Measurements from ENCODE around the gene PRC1.

DNA sequence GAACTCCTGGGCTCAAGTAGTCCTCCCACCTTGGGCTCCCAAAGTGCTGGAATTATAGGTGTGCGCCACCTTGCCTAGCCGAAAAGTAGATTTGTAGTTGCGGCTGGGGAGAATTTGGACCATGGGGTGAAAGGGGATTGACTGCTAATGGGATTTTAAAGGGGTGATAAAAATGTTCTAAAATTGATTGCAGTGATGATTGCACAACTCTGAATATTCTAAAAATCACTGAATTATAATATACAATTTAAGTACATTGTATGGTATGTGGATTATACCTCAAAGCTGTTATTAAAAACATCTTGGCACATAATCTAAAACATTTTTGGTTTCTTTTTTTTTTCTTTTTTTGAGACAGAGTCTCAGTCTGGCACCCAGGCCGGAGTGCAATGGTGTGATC lies 3.9 kb downstream of the PRC1 start:
- TF ChIP-seq, protein P1, sequence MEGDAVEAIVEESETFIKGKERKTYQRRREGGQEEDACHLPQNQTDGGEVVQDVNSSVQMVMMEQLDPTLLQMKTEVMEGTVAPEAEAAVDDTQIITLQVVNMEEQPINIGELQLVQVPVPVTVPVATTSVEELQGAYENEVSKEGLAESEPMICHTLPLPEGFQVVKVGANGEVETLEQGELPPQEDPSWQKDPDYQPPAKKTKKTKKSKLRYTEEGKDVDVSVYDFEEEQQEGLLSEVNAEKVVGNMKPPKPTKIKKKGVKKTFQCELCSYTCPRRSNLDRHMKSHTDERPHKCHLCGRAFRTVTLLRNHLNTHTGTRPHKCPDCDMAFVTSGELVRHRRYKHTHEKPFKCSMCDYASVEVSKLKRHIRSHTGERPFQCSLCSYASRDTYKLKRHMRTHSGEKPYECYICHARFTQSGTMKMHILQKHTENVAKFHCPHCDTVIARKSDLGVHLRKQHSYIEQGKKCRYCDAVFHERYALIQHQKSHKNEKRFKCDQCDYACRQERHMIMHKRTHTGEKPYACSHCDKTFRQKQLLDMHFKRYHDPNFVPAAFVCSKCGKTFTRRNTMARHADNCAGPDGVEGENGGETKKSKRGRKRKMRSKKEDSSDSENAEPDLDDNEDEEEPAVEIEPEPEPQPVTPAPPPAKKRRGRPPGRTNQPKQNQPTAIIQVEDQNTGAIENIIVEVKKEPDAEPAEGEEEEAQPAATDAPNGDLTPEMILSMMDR (IDR thresholded peaks at IDR 0.05; ENCODE audit: poor library complexity, severe bottlenecking), result no peak
- TF ChIP-seq POLR2AphosphoS5 (IDR thresholded peaks at IDR 0.05) (no peak), SMC3 (conservative IDR thresholded peaks at IDR 0.05; ENCODE audit: poor library complexity) (no peak)
- TF ChIP-seq, protein P2, sequence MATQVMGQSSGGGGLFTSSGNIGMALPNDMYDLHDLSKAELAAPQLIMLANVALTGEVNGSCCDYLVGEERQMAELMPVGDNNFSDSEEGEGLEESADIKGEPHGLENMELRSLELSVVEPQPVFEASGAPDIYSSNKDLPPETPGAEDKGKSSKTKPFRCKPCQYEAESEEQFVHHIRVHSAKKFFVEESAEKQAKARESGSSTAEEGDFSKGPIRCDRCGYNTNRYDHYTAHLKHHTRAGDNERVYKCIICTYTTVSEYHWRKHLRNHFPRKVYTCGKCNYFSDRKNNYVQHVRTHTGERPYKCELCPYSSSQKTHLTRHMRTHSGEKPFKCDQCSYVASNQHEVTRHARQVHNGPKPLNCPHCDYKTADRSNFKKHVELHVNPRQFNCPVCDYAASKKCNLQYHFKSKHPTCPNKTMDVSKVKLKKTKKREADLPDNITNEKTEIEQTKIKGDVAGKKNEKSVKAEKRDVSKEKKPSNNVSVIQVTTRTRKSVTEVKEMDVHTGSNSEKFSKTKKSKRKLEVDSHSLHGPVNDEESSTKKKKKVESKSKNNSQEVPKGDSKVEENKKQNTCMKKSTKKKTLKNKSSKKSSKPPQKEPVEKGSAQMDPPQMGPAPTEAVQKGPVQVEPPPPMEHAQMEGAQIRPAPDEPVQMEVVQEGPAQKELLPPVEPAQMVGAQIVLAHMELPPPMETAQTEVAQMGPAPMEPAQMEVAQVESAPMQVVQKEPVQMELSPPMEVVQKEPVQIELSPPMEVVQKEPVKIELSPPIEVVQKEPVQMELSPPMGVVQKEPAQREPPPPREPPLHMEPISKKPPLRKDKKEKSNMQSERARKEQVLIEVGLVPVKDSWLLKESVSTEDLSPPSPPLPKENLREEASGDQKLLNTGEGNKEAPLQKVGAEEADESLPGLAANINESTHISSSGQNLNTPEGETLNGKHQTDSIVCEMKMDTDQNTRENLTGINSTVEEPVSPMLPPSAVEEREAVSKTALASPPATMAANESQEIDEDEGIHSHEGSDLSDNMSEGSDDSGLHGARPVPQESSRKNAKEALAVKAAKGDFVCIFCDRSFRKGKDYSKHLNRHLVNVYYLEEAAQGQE (IDR thresholded peaks at IDR 0.05; ENCODE audit: borderline replicate concordance), result no peak

Data from neural cell (in vitro differentiated cells).